GM23338 (cell line): Measurements from ENCODE around the gene TOPAZ1. TPM values are rescaled to one million over a fixed set of nuclear protein-coding genes. Genes with fewer than 3 reads are reported as not detected.

Experiments
- ATAC-seq: fragments of 200-7000 bp; cut with Tn5 transposase; 3 replicates; pipeline ENCODE4 v1.9.1; 2020
- DNase-seq: peaks from one replicate; pipeline ENCODE4 v3.0.0-alpha.2; 2015; ENCODE audit warnings: low spot score
- H2AFZ ChIP-seq: fragments of 200-600 bp; sonication (generic); 2 replicates; pipeline ENCODE4 v1.8.0; 2016; ENCODE audit warnings: antibody characterized with exemption, mild to moderate bottlenecking, moderate library complexity
- H3F3A ChIP-seq: fragments of 200-600 bp; sonication (generic); replicated peaks from 2 replicates; pipeline ENCODE4 v1.8.0; 2017; ENCODE audit warnings: antibody characterized with exemption, mixed run types, low read depth
- H3K27ac ChIP-seq: fragments of 200-600 bp; sonication (generic); 2 replicates; pipeline ENCODE4 v1.6.1; 2016; ENCODE audit warnings: low read depth
- H3K27me3 ChIP-seq: fragments of 200-600 bp; sonication (generic); 2 replicates; pipeline ENCODE4 v1.8.0; 2016; ENCODE audit warnings: mild to moderate bottlenecking, mixed run types, moderate library complexity; ENCODE audit not compliant: insufficient read depth
- H3K36me3 ChIP-seq: fragments of 200-600 bp; sonication (generic); 2 replicates; pipeline ENCODE4 v1.8.0; 2016; ENCODE audit warnings: mild to moderate bottlenecking; ENCODE audit not compliant: insufficient read depth
- H3K4me1 ChIP-seq: fragments of 200-600 bp; sonication (generic); 2 replicates; pipeline ENCODE4 v1.8.0; 2016; ENCODE audit warnings: mild to moderate bottlenecking, moderate library complexity; ENCODE audit not compliant: insufficient read depth
- H3K4me2 ChIP-seq: fragments of 200-600 bp; sonication (generic); 2 replicates; pipeline ENCODE4 v1.7.1; 2017; ENCODE audit warnings: mixed run types
- H3K4me3 ChIP-seq: fragments of 200-600 bp; sonication (generic); 2 replicates; pipeline ENCODE4 v1.6.1; 2016; ENCODE audit warnings: mixed run types
- H3K79me2 ChIP-seq: fragments of 200-600 bp; sonication (generic); replicated peaks from 2 replicates; pipeline ENCODE4 v1.8.0; 2017; ENCODE audit warnings: mild to moderate bottlenecking; ENCODE audit not compliant: insufficient read depth
- H3K9me2 ChIP-seq: fragments of 200-600 bp; sonication (generic); 2 replicates; pipeline ENCODE4 v1.8.0; 2017; ENCODE audit not compliant: insufficient read depth
- H4K20me1 ChIP-seq: fragments of 200-600 bp; sonication (generic); replicated peaks from 2 replicates; pipeline ENCODE4 v1.8.0; 2017; ENCODE audit warnings: mild to moderate bottlenecking; ENCODE audit not compliant: insufficient read depth
- H3K27ac Mint-ChIP-seq: 2 replicates; pipeline ENCODE4 v1.8.0; 2020; ENCODE audit warnings: inconsistent platforms, mild to moderate bottlenecking, moderate library complexity, mixed read lengths
- H3K27me3 Mint-ChIP-seq: 3 replicates; pipeline ENCODE4 v1.8.0; 2022; ENCODE audit warnings: low read depth, mild to moderate bottlenecking, moderate library complexity, mixed read lengths, inconsistent platforms; ENCODE audit not compliant: insufficient read depth, poor library complexity
- H3K36me3 Mint-ChIP-seq: 3 replicates; pipeline ENCODE4 v1.8.0; 2021; ENCODE audit warnings: low read depth, mild to moderate bottlenecking, inconsistent platforms, moderate library complexity, mixed read lengths
- H3K4me1 Mint-ChIP-seq: 3 replicates; pipeline ENCODE4 v1.8.0; 2020; ENCODE audit warnings: mild to moderate bottlenecking, inconsistent platforms, mixed read lengths
- H3K4me3 Mint-ChIP-seq: 3 replicates; pipeline ENCODE4 v1.8.0; 2021; ENCODE audit warnings: moderate library complexity, mild to moderate bottlenecking, inconsistent platforms, mixed read lengths
- H3K9me3 Mint-ChIP-seq: 3 replicates; pipeline ENCODE4 v1.8.0; 2020; ENCODE audit warnings: moderate library complexity, mild to moderate bottlenecking, inconsistent platforms, mixed read lengths
- CREB1 ChIP-seq: fragments of 250-450 bp; sonication (Bioruptor Pico); IDR thresholded peaks from 2 replicates; pipeline ENCODE4 v1.5.0; 2020; ENCODE audit warnings: low read depth, mild to moderate bottlenecking, moderate library complexity
- EZH2 ChIP-seq: fragments of 200-600 bp; sonication (generic); IDR thresholded peaks from one replicate; pipeline ENCODE4 v1.8.0; 2017; ENCODE audit warnings: antibody characterized with exemption, mild to moderate bottlenecking, low read depth; ENCODE audit not compliant: unreplicated experiment
- POLR2AphosphoS5 ChIP-seq: IDR thresholded peaks from 2 replicates; pipeline ENCODE4 v1.6.1; 2016; ENCODE audit warnings: antibody characterized with exemption, low read depth
- polyA plus RNA-seq: library from polyadenylated mRNA; unstranded; fragments of >200 nt; fragmentation: Nextera tagmentation; extraction: Ambion mirVana; gene quantifications from 2 replicates; pipeline ENCODE4 v1.2.1, GENCODE V29; 2016
- total RNA-seq: library from RNA; depleted of rRNA; stranded (reverse); fragments of >200 nt; shearing (Covaris generic); gene quantifications from 2 replicates; pipeline ENCODE4 v1.2.3, GENCODE V29; 2014
- TF ChIP-seq, protein P1 (sequence below): IDR thresholded peaks from 2 replicates; pipeline ENCODE4 v1.6.1; 2016; ENCODE audit warnings: antibody characterized with exemption
- TF ChIP-seq, protein P2 (sequence below), 2 experiments: fragments of 200-600 bp in 1 of 2; sonication (generic) in 1 of 2; conservative IDR thresholded peaks; 2 replicates each; pipeline versions ENCODE4 v1.5.1 to v1.6.1; 2016 to 2017; ENCODE audit warnings: antibody characterized with exemption in 2 of 2, low read depth in 2 of 2, mild to moderate bottlenecking in 2 of 2, moderate library complexity in 1 of 2
- TF ChIP-seq, protein P3 (sequence below): fragments of 250-450 bp; sonication (Bioruptor Pico); IDR thresholded peaks from 2 replicates; pipeline ENCODE4 v1.5.0; 2020; ENCODE audit warnings: mild to moderate bottlenecking, moderate library complexity

TOPAZ1 gene
- total and polyA plus RNA-seq, 2 experiments from 2014 or later = not detected

DNA sequence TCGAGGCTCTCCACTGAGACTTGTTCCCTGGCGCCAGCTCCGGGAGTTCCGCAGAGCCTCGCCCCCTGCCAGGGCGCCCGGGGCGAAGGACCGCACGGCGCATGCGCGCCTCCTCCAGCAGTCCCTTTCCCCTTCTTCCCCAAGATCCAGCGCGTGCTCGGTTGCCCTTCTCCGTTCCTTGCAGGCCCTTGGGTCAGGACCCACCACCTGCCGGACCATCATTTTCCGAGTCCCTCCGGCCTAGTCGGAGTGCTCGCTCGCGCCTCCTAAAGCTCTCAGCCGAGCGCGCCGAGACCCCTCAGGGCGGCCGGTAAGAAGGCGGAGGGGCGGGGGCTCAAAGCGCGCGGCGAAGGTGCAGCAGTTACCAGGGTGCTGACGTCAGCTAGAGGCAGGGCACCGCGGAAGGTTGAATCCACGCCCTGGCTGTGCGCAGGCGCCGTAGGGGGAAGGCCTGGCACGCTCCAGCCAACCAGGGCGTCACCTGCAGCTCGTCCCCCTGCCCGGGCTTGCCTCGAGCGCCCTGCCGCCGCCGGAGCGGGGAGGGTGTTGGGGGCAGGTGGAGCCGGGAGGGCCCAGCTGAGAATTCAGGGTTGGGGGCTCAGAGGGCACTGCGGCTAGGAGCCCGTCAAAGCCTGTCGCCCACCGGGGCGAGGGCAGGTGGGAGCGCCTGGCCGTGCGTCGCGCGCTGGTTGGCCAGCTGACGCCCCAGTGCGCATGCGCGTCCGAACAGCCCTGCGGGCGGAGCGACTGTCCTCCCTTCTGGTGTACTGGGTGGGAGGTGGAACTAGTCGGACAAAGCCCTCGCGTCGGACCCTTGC is 96.5 kb downstream of the TOPAZ1 start, which contains the start of gene TCAIM:
TCAIM (plus strand) TSS at position 757 of the 818 bp plus-strand sequence. CDS start 16,017 bp downstream, outside the sequence.
- peaks cover 6% of the 10 kb centered on the region; the same call in 2 of the 3 replicates for H3K36me3 Mint-ChIP-seq
- ATAC-seq (peak; percentile 95), DNase-seq (peak; percentile 99)
- H3K9me2 ChIP-seq = no peaks in the 10 kb centered on the region
- H3F3A ChIP-seq = no peaks in the 10 kb centered on the region
- peaks cover 16% of the 10 kb centered on the region for H3K4me1 Mint-ChIP-seq
- H3K4me3 ChIP-seq = peak within 1 kb of the TSS; percentile 70
- H3K27me3 ChIP-seq = no peaks in the 10 kb centered on the region
- peak within 1 kb of the TSS; percentile 75 for H3K27ac ChIP-seq
- H3K4me2 ChIP-seq = peak within 1 kb of the TSS; percentile 87
- no peaks in the 10 kb centered on the region for H3K9me3 Mint-ChIP-seq
- peak within 1 kb of the TSS; percentile 81 for H3K4me3 Mint-ChIP-seq
- peaks cover 7% of the 10 kb centered on the region for H3K27me3 Mint-ChIP-seq
- H3K36me3 ChIP-seq = no peaks in the 10 kb centered on the region
- H3K4me1 ChIP-seq = 0 out of 2 replicates have a peak, but pooled peaks cover 3% of the 10 kb centered on the region
- H3K27ac Mint-ChIP-seq = peak within 1 kb of the TSS; percentile 99
- H4K20me1 ChIP-seq = no peaks in the 10 kb centered on the region
- peak within 1 kb of the TSS; percentile 96; the same call in 1 of the 2 replicates for H2AFZ ChIP-seq
- H3K79me2 ChIP-seq = peaks cover 25% of the 10 kb centered on the region
- TF ChIP-seq, protein P1, sequence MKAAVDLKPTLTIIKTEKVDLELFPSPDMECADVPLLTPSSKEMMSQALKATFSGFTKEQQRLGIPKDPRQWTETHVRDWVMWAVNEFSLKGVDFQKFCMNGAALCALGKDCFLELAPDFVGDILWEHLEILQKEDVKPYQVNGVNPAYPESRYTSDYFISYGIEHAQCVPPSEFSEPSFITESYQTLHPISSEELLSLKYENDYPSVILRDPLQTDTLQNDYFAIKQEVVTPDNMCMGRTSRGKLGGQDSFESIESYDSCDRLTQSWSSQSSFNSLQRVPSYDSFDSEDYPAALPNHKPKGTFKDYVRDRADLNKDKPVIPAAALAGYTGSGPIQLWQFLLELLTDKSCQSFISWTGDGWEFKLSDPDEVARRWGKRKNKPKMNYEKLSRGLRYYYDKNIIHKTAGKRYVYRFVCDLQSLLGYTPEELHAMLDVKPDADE = 0 out of 2 replicates have a peak, but pooled peaks have one; percentile 28
- TF ChIP-seq POLR2AphosphoS5 (peak; percentile 93), EZH2 (no peak), CREB1 (CRISPR knock-in tag) (peak; percentile 89)
- TF ChIP-seq, protein P2, sequence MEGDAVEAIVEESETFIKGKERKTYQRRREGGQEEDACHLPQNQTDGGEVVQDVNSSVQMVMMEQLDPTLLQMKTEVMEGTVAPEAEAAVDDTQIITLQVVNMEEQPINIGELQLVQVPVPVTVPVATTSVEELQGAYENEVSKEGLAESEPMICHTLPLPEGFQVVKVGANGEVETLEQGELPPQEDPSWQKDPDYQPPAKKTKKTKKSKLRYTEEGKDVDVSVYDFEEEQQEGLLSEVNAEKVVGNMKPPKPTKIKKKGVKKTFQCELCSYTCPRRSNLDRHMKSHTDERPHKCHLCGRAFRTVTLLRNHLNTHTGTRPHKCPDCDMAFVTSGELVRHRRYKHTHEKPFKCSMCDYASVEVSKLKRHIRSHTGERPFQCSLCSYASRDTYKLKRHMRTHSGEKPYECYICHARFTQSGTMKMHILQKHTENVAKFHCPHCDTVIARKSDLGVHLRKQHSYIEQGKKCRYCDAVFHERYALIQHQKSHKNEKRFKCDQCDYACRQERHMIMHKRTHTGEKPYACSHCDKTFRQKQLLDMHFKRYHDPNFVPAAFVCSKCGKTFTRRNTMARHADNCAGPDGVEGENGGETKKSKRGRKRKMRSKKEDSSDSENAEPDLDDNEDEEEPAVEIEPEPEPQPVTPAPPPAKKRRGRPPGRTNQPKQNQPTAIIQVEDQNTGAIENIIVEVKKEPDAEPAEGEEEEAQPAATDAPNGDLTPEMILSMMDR (conservative IDR thresholded peaks at IDR 0.05; ENCODE audit: low read depth in 2 of 2) = no peak
- TF ChIP-seq, protein P3, sequence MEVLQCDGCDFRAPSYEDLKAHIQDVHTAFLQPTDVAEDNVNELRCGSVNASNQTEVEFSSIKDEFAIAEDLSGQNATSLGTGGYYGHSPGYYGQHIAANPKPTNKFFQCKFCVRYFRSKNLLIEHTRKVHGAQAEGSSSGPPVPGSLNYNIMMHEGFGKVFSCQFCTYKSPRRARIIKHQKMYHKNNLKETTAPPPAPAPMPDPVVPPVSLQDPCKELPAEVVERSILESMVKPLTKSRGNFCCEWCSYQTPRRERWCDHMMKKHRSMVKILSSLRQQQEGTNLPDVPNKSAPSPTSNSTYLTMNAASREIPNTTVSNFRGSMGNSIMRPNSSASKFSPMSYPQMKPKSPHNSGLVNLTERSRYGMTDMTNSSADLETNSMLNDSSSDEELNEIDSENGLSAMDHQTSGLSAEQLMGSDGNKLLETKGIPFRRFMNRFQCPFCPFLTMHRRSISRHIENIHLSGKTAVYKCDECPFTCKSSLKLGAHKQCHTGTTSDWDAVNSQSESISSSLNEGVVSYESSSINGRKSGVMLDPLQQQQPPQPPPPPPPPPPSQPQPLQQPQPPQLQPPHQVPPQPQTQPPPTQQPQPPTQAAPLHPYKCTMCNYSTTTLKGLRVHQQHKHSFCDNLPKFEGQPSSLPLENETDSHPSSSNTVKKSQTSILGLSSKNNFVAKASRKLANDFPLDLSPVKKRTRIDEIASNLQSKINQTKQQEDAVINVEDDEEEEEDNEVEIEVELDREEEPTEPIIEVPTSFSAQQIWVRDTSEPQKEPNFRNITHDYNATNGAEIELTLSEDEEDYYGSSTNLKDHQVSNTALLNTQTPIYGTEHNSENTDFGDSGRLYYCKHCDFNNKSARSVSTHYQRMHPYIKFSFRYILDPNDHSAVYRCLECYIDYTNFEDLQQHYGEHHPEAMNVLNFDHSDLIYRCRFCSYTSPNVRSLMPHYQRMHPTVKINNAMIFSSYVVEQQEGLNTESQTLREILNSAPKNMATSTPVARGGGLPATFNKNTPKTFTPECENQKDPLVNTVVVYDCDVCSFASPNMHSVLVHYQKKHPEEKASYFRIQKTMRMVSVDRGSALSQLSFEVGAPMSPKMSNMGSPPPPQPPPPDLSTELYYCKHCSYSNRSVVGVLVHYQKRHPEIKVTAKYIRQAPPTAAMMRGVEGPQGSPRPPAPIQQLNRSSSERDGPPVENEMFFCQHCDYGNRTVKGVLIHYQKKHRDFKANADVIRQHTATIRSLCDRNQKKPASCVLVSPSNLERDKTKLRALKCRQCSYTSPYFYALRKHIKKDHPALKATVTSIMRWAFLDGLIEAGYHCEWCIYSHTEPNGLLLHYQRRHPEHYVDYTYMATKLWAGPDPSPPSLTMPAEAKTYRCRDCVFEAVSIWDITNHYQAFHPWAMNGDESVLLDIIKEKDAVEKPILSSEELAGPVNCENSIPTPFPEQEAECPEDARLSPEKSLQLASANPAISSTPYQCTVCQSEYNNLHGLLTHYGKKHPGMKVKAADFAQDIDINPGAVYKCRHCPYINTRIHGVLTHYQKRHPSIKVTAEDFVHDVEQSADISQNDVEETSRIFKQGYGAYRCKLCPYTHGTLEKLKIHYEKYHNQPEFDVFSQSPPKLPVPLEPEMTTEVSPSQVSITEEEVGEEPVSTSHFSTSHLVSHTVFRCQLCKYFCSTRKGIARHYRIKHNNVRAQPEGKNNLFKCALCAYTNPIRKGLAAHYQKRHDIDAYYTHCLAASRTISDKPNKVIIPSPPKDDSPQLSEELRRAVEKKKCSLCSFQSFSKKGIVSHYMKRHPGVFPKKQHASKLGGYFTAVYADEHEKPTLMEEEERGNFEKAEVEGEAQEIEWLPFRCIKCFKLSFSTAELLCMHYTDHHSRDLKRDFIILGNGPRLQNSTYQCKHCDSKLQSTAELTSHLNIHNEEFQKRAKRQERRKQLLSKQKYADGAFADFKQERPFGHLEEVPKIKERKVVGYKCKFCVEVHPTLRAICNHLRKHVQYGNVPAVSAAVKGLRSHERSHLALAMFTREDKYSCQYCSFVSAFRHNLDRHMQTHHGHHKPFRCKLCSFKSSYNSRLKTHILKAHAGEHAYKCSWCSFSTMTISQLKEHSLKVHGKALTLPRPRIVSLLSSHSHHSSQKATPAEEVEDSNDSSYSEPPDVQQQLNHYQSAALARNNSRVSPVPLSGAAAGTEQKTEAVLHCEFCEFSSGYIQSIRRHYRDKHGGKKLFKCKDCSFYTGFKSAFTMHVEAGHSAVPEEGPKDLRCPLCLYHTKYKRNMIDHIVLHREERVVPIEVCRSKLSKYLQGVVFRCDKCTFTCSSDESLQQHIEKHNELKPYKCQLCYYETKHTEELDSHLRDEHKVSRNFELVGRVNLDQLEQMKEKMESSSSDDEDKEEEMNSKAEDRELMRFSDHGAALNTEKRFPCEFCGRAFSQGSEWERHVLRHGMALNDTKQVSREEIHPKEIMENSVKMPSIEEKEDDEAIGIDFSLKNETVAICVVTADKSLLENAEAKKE (CRISPR knock-in tag) = no peak
